Activated T-helper 1 cell treated with anti-CD3 and anti-CD28 coated beads, Interleukin-12 subunit alpha, Interleukin-12 subunit beta, Interleukin-2, Interleukin-4 antibody, amounts not matched to agents 30 ng/mL and 10 ng/mL and 1 ng/mL, durations not matched to agents 14 hours and 24 hours and 36 hours (primary cell): ENCODE results near the gene STXBP6. TPM values are rescaled to one million over a fixed set of nuclear protein-coding genes. Genes with fewer than 3 reads are reported as not detected.

Source experiments
- DNase-seq: peaks from one replicate; pipeline ENCODE4 v3.0.0; 2021; ENCODE audit warnings: low spot score
- H3K27ac Mint-ChIP-seq: one replicate; pipeline ENCODE4 v1.8.0; 2021; ENCODE audit warnings: mild to moderate bottlenecking, mixed read lengths
- H3K27me3 Mint-ChIP-seq: one replicate; pipeline ENCODE4 v1.8.0; 2022; ENCODE audit warnings: mild to moderate bottlenecking, moderate library complexity, mixed read lengths; ENCODE audit not compliant: insufficient read depth
- H3K36me3 Mint-ChIP-seq: one replicate; pipeline ENCODE4 v1.8.0; 2021; ENCODE audit warnings: low read depth, mixed read lengths
- H3K4me1 Mint-ChIP-seq: one replicate; pipeline ENCODE4 v1.8.0; 2021; ENCODE audit warnings: low read depth, mixed read lengths
- H3K4me3 Mint-ChIP-seq: one replicate; pipeline ENCODE4 v1.8.0; 2021; ENCODE audit warnings: mild to moderate bottlenecking, moderate library complexity, mixed read lengths
- H3K9me3 Mint-ChIP-seq: one replicate; pipeline ENCODE4 v1.8.0; 2021; ENCODE audit warnings: mixed read lengths
- intact Hi-C: fragments of 100-400 bp; cut with micrococcal nuclease; formaldehyde crosslinking; loops from one replicate; pipeline ENCODE4 v1.15.1; 2024
- total RNA-seq: library from RNA; stranded (reverse); gene quantifications from 2 replicates; pipeline ENCODE4 v1.2.3, GENCODE V29; 2022

Gene STXBP6
- total RNA-seq, 1 donor from 2014 or later, result not detected

DNA sequence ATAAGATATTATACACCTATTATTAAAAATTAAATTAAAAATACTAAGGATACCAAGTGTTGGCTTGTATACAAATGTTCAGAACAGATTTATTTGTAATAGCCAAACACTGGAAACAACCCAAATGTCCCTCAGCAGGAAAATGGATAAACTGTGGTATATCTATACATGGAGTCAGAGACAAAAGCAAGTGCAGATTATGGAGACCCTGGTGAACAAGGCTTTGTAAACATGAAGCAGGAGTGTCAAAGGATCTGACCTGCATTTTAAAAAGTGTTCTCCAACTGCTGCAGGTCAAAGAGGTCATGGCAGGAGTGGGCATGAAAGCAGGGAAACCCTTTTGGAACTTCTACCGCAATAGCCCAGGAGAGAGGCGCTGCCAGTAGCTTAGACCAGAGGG is 181.6 kb downstream of the STXBP6 start:
- H3K9me3 Mint-ChIP-seq, result no peaks in the 10 kb centered on the region
- peaks cover 3% of the 10 kb centered on the region for H3K27me3 Mint-ChIP-seq
- no peak overlapping the region for H3K4me3 Mint-ChIP-seq
- intact Hi-C loops, result no loop called here
- no peak overlapping the region for H3K27ac Mint-ChIP-seq
- no peaks in the 10 kb centered on the region for H3K4me1 Mint-ChIP-seq
- no peaks in the 10 kb centered on the region for H3K36me3 Mint-ChIP-seq
- DNase-seq, result no peak

DNA sequence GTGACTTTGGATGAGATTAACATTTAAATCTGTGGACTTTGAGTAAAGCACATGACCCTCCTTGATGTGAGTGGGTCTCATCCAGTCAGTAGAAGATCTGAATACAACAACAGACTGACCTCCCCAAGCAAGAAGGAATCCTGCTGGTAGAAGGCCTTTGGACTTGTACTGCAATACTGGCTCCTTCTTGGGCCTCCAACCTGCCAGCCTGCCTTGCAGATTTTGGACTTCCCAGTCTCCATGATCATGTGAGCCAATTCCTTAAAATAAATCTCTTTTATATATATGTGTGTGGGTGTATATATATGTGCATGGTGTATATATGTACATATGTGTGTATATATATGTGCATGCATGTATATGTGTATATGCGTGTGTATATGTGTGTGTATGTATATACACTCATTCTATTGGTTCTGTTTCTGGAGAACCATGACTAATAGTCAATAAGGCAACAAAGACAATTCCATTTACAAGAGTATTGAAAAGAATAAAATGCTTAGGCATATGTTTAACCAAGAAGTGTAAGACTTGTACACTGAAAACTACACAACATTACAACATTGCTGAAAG is 183.8 kb downstream of the STXBP6 start:
- H3K27me3 Mint-ChIP-seq, result peaks cover 6% of the 10 kb centered on the region

DNA sequence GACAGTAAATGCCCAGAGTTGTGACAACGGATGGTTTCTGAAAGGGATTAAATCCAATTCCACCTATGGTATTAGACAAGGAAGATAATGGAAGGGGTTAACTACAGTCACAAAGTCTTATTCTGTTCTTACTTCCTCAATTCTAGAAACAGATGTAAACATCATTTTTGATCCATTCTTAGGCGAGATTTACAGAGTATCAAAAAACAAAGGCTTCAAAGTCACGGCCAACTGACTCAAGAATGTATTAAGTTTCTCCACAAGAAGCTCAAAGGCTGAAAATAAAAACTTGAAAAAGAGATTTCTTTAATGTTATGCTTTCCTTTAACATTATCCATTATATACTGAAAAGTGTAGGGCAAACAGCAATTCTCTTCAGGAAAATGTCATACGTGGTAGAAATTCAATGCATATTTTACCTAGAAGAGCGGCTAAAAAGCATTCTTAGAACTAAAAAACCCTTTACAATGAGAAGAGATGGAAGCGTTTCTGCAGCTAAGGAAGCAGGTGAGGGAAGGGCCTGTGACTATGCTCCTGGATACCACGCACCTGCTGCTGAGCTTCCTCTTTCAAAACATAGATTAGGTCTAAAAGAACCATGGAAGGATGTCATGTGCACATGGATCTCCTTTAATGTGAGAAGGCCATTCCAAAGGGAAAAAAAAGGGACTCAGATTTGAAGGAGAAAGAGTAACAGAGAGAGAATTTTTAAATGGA is 185.8 kb downstream of the STXBP6 start:
- H3K4me1 Mint-ChIP-seq, result no peaks in the 10 kb centered on the region
- H3K36me3 Mint-ChIP-seq, result no peaks in the 10 kb centered on the region
- H3K27me3 Mint-ChIP-seq, result peaks cover 6% of the 10 kb centered on the region
- intact Hi-C loops, result no loop called here
- DNase-seq, result no peak
- H3K9me3 Mint-ChIP-seq, result no peaks in the 10 kb centered on the region
- H3K27ac Mint-ChIP-seq, result no peak overlapping the region
- H3K4me3 Mint-ChIP-seq, result no peak overlapping the region

More for the DNA sequence above, 183.8 kb downstream of the STXBP6 start:
- Mint-ChIP-seq H3K4me1 (no peaks in the 10 kb centered on the region), H3K27ac (no peak overlapping the region), H3K36me3 (no peaks in the 10 kb centered on the region), H3K9me3 (no peaks in the 10 kb centered on the region), H3K4me3 (no peak overlapping the region)
- no peak for DNase-seq
- intact Hi-C loops, result no loop called here

DNA sequence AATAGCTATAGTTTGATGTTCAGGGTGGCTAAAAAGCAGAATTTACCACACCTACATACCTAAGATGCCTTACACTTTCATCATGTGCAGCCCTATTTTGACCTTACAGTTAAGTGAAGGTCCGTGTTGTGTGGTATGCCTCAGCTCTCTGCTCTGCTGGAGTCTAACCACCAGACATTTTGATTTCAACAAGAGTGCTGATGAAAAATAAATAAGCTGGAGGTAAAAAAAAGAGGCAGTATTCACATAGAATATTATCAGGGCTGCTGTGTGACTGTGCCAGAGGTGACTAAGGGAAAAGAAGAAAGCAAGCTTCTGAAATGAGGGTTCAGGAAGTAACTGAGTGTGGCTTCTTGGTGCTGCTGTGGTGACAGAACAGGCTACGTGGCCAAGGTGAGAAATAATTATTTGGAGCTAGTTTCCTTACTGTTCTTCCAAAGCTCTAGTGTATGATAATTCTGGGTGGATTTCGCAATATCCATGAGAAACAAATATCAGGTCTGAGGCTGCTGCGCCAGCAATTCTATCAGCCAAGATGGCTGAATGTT is 188.8 kb downstream of the STXBP6 start:
- Mint-ChIP-seq H3K4me3 (no peak overlapping the region), H3K27ac (no peak overlapping the region), H3K9me3 (no peaks in the 10 kb centered on the region), H3K4me1 (no peaks in the 10 kb centered on the region), H3K27me3 (peaks cover 5% of the 10 kb centered on the region), H3K36me3 (no peaks in the 10 kb centered on the region)
- DNase-seq, result no peak
- intact Hi-C loops, result no loop called here

GRCh38 chr14:24859559-24859958 is 190.4 kb downstream of the STXBP6 start:
- H3K27me3 Mint-ChIP-seq, result peaks cover 3% of the 10 kb centered on the region
- H3K27ac Mint-ChIP-seq, result no peak overlapping the region
- no peak for DNase-seq
- H3K4me3 Mint-ChIP-seq, result no peak overlapping the region
- no peaks in the 10 kb centered on the region for H3K9me3 Mint-ChIP-seq
- no peaks in the 10 kb centered on the region for H3K36me3 Mint-ChIP-seq
- H3K4me1 Mint-ChIP-seq, result no peaks in the 10 kb centered on the region
- intact Hi-C loops, result no loop called here

DNA sequence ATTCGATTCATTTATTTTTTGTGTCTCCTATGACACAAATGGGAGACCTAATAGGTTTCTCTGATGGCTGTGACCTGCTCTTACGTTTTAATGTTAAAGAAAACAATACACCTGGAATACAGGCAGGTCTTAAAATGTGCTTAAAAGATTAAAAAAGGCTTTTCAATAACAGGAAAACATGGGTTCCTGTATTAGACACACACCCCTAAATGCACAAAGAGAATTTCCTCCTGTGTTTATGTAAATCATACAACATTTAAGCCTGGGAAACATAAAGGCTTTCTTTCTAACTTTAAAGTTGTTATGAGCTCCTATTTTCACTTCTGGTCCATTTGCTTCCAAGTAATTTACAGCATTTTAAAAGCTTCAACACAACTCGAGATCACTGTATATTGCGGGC is 191.3 kb downstream of the STXBP6 start:
- DNase-seq, result no peak
- no peaks in the 10 kb centered on the region for H3K36me3 Mint-ChIP-seq

GRCh38 chr14:24858052-24858451 is 191.9 kb downstream of the STXBP6 start:
- Mint-ChIP-seq H3K27me3 (peaks cover 3% of the 10 kb centered on the region), H3K4me3 (no peak overlapping the region), H3K9me3 (no peaks in the 10 kb centered on the region), H3K27ac (no peak overlapping the region), H3K36me3 (no peaks in the 10 kb centered on the region), H3K4me1 (no peaks in the 10 kb centered on the region)
- intact Hi-C loops, result no loop called here
- DNase-seq, result no peak

More for the DNA sequence above, 191.3 kb downstream of the STXBP6 start:
- no peak overlapping the region for H3K4me3 Mint-ChIP-seq
- intact Hi-C loops, result no loop called here
- peaks cover 3% of the 10 kb centered on the region for H3K27me3 Mint-ChIP-seq
- no peaks in the 10 kb centered on the region for H3K4me1 Mint-ChIP-seq
- no peaks in the 10 kb centered on the region for H3K9me3 Mint-ChIP-seq
- no peak overlapping the region for H3K27ac Mint-ChIP-seq

- H3K9me3 Mint-ChIP-seq, result no peaks in the 10 kb centered on the region
- peaks cover 3% of the 10 kb centered on the region for H3K27me3 Mint-ChIP-seq
- no peaks in the 10 kb centered on the region for H3K36me3 Mint-ChIP-seq
- intact Hi-C loops, result no loop called here
- H3K4me1 Mint-ChIP-seq, result no peaks in the 10 kb centered on the region
- DNase-seq, result no peak
- H3K27ac Mint-ChIP-seq, result no peak overlapping the region
- H3K4me3 Mint-ChIP-seq, result no peak overlapping the region
Measured at GRCh38 chr14:24857277-24857676, 192.7 kb downstream of the STXBP6 start.

DNA sequence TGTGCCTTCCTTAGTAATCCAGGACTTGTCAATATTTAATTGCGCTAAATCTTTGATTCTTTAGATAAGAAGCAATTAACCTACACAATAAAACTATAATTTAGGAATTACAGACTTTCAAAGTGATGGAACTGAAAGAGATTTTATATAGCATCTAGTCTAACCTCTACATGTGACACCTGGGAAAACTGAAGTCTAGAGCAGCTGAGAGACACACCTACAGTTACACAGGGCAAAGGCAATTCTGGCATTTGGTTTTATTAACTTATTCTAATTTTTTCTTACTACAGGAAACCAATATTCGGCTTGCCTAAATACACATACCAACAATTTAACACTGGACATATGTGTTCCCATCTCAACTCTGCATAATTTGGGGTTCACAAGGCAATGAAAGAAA is 196.5 kb downstream of the STXBP6 start:
- Mint-ChIP-seq H3K4me1 (no peaks in the 10 kb centered on the region), H3K36me3 (no peaks in the 10 kb centered on the region), H3K4me3 (no peak overlapping the region), H3K27ac (no peak overlapping the region), H3K27me3 (peaks cover 2% of the 10 kb centered on the region), H3K9me3 (no peaks in the 10 kb centered on the region)
- DNase-seq, result no peak
- intact Hi-C loops, result no loop called here

- Mint-ChIP-seq H3K27me3 (peaks cover 6% of the 10 kb centered on the region), H3K4me1 (no peaks in the 10 kb centered on the region), H3K9me3 (no peaks in the 10 kb centered on the region), H3K36me3 (no peaks in the 10 kb centered on the region), H3K27ac (no peak overlapping the region), H3K4me3 (no peak overlapping the region)
- intact Hi-C loops, result no loop called here
- no peak for DNase-seq
Measured at GRCh38 chr14:24852312-24853060, 197.5 kb downstream of the STXBP6 start.

- DNase-seq, result no peak
- H3K36me3 Mint-ChIP-seq, result no peaks in the 10 kb centered on the region
- H3K4me1 Mint-ChIP-seq, result no peaks in the 10 kb centered on the region
- peaks cover 6% of the 10 kb centered on the region for H3K27me3 Mint-ChIP-seq
- no peaks in the 10 kb centered on the region for H3K9me3 Mint-ChIP-seq
- H3K4me3 Mint-ChIP-seq, result no peak overlapping the region
- intact Hi-C loops, result no loop called here
- no peak overlapping the region for H3K27ac Mint-ChIP-seq
Measured at GRCh38 chr14:24851837-24852236, 198.1 kb downstream of the STXBP6 start.

DNA sequence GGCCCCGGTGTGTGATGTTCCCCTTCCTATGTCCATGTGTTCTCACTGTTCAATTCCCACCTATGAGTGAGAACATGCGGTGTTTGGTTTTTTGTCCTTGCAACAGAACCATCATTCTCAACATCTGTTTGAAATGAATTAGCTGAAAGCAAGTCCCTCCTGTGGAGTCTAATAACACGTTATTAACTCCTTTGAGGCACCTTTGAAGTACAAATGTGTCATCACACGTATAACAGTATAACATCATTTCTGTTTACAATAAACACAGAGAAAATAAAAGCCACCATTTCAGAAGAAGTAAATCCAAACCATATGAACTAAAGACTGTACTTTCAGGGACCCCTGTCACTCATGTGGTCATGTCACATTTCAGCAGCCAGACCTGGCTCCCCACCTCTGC is 198.5 kb downstream of the STXBP6 start:
- no peaks in the 10 kb centered on the region for H3K9me3 Mint-ChIP-seq
- DNase-seq, result no peak
- intact Hi-C loops, result no loop called here
- no peaks in the 10 kb centered on the region for H3K36me3 Mint-ChIP-seq
- H3K4me1 Mint-ChIP-seq, result no peaks in the 10 kb centered on the region
- H3K27ac Mint-ChIP-seq, result no peak overlapping the region
- H3K4me3 Mint-ChIP-seq, result no peak overlapping the region
- peaks cover 6% of the 10 kb centered on the region for H3K27me3 Mint-ChIP-seq

GRCh38 chr14:24850072-24850471 is 199.9 kb downstream of the STXBP6 start:
- no peak for DNase-seq
- H3K9me3 Mint-ChIP-seq, result no peaks in the 10 kb centered on the region
- intact Hi-C loops, result no loop called here
- no peak overlapping the region for H3K4me3 Mint-ChIP-seq
- no peaks in the 10 kb centered on the region for H3K36me3 Mint-ChIP-seq
- no peak overlapping the region for H3K27ac Mint-ChIP-seq
- H3K4me1 Mint-ChIP-seq, result no peaks in the 10 kb centered on the region
- peaks cover 8% of the 10 kb centered on the region for H3K27me3 Mint-ChIP-seq
